Inflammatory macrophage (primary cell): ENCODE data around the gene PLCB1.

Experiments used
- DNase-seq, 2 donors: peaks; one replicate each; pipeline ENCODE4 v3.0.0-alpha.2; 2020 to 2022

The PLCB1 gene

DNA sequence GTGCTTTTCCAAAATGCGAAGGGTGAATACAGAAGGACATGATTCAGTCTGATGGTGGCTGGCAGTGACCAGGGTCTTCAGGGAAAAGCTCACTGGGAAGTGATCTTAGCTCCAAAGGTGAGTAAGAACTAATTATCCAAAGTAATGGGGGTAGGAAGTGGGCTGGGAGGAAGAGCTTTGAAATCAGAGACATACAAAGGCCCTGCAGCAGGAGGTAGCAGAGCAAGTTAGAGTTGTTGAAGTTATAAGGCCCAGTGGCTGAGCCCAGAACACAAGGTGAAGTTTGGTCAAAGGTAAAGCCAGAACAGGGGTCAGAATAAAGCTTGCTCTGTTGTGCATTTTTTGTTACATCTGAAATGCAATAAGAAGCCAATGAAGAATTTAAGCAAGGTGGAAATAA is 81.2 kb downstream of the PLCB1 start:
- no peak for DNase-seq

DNA sequence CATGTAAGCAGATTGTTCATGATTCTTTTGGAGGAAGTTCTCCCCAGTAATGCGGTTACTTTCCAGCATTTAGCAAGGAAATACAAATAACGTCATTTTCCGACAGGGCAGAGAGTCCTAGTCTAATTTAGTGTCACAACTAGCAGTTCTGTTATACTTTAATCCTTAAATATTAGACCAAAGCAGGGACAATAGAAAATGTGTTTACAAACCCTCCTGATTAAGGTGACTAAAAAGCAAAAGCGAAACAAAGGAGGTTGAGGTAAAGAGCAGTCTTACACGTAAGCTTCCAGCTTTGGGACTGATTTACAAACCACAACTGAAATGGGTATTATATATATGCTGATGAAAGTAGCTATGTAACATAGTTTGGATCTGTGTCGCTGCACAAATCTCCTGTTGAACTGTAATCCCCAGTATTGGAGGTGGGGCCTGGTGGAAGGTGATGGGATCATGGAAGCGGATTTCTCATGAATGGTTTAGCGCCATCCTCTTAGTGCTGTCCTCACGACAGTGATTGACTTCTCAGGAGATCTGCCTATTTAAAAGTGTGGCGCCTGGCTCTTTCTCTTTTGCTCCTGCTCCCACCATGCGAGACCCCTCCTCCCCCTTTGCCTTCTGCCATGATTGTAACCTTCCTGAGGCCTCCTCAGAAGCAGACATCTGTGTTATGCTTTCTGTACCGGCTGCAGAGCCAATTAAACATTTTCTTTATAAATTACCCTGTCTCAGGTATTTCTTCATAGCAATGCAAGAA is 81.9 kb downstream of the PLCB1 start:
- peak; percentile 67 to 73 for DNase-seq

DNA sequence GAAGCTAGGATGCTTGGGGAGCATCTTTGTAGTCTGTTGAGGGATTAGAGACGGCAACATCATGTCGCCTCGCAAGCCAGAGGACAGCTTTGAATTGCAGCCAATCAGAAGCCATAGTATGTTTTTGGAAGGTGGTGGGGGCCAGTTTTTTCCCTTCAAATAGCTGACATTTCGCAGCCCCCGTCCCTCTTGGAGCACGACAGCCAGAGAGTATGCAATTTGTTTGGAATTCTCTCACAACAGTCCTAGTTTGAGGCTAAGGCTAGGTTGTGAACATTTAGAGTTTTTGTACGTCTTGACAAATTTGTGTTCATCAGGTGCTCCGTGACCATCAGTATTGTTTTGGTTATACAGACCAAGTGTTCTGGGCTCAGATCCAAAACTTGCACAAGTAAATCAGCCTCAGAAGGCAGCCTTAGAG is 83.3 kb downstream of the PLCB1 start:
- DNase-seq: no peak

DNA sequence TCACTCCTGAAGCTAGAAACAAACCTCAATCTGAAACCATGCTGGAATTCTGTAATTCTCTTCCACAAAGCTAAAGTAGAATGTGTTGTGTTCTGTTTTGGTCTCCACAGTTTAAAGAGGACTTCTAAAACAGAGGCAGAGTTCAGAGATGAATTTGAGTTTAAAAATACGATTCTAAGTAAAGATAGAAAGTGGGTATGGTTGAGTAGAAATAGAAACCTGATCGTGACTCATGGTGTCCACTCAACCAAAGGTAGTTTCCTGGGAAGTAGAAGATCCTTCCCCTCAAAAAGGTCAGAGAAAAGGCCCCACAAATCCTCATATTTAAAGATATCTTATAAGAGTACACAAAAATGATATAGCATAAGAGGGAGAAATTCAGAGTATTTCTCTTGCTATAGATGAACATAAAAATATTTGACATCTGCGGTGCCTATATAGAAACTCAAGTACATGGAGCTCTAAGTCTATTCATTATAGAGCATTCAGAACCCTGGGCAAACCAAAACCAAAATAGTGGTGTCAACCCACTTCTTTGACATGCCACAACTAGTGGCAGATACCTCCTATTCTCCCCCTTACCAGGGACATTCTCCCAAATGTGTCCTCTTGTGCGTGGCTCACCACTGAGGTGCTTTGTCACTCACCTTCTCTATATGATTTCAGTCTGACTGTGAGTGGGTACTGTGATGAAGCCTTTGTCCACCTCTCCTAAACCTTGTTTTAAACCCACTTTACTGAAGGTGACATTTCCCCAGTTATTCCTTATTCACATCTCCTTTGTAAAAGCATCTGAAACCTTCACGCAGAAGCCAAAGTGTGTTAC is 84.5 kb downstream of the PLCB1 start:
- DNase-seq: no peak

DNA sequence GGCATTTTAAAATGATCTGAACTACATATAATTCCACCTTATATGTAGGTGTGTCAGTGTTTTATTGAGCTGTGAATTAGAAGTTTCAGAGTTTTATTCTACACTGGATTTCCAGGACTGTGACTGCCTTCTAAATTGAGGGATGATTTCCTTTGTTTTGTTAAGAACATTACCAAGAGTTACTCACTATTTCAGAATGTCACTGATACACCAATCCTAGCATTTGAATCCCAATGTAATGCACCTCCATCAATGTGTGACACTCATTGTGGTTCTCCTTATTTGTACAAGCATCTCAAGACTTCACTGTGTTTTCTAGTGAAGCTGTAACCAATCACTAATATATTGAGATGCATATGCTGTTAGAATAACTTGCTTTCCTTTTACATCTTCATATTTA is 86.8 kb downstream of the PLCB1 start:
- no peak for DNase-seq

DNA sequence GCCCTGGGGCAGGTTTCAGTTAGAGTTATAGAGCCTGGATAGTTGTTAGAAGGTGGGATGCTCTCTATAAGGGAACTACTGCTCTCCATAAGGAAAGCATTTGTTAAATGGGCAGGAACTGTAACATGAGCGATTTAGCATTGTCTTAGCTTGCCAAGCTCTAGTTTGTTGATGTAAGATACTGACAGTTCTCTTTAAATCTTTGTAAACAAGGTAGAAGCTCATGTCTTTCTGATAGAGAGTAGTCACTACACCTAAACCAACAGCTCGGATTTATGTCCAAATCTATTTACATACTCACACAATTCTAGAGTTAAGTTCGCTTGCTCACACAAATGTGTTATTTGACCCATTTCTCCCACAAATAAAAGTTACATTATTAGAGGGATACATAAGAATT is 87.3 kb downstream of the PLCB1 start:
- no peak for DNase-seq

DNA sequence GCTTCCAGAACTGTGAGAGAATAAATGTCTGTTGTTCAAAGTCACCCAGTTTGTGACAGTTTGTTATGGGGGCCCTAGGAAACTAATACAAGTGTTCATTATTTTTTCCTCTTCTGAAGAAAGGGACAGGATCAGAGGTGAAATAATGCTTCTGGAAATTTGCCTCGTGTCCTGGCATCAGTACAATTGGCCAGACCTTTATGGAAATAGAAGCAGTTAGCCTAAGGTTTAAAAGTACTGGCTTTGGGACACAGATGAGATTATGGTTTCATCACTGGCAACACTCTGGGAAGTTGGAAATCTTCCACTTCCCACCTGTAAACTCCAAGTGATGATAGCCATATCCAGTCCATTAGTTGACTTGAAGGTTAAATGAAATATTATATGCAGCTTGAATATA is 88.7 kb downstream of the PLCB1 start:
- DNase-seq: no peak

DNA sequence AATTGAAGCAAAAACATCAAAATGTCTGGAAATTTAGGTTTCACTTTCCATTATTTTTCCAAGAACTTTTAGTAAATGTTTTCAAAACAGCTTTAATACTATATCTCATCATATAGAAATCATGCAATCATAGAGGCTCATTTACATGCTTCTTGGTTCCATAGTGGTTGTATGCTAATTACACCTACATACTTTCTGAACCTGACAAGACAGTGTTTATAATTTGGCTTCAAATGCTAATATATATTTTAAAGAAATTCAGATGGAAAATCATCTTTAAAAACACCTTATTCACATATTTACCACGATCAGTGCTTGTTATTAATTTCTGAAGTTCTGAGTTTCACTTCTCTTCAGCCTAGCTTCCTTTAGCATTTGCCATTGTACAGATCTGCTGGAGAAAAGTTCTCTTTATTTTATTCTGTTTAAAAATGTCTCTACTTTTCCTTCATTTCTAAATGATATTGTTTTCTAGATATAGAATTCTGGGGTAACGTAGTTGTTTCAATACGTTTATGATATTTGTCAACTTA is 89.9 kb downstream of the PLCB1 start:
- DNase-seq: no peak

DNA sequence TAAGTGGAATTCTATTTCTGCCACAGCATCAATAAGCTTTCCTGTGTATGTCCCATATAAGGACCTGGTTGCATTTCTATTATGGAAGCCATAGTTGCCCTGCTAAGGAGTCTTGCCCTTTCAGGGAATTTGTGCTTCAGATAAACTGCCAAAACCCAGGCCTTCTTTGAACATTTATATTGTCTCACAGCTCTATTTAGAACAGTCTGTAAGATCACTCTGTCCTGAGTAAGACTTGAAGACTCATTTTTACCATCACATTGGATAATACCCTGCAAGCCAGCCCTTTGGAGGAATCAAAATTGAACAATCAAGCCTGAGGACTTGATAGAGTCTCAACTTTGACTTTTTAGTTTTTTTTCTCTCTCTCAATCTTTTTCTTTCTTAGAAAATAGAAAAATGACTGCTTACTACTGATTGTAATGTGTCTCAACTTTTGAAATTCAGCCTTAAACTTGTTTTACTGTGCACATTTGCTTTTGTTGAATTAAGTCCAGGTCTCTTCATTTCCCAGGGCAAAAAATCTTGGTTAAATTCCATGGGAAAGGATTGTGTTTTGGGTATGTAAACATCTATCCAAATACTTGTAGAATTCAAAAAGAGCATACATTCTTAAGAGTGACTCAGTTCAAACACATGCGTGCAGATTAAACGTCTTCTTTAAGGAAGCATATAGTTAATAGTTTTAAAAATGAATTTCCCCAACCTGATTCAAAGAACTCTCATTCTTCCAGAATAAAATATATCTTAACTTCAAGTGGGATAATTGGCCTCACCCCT is 91.2 kb downstream of the PLCB1 start:
- no peak for DNase-seq

DNA sequence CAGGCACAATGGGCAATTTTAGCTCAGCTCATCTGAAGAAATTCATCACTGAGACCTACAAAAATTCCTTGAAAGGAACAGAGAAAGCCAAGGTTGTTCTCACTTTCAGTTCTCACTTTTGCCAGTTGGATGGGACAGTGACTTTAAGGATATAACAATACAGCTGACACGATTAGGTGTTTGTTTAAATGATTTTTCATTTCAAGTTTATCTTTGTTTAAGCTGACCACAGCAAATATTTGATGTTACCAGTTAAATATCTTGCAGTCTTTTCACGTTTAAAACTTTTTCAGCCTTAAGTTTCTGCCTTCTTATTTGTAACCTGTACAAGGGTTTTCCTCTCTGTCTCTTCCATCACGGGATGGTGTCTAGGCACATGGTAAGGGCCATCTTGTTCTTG is 93.6 kb downstream of the PLCB1 start:
- DNase-seq: no peak

DNA sequence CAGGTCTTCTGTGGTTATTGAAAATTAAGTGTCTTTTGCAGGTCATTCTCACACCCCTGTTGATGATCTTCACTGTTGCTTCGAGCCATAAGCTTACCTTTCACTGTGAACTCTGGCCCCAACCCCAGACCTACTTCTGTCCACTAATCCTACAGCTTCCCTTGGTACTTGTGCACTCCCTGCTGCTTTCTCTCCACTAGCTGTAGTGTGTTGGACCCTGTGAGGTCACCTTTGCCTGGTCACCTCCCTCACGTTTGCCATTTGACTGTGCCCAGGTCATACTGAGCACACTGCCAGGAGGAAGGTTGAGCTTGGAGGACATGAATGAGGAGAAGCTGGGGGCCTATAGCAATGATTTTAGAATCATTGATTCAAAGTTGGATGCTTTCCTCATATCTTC is 94.0 kb downstream of the PLCB1 start:
- DNase-seq: no peak

DNA sequence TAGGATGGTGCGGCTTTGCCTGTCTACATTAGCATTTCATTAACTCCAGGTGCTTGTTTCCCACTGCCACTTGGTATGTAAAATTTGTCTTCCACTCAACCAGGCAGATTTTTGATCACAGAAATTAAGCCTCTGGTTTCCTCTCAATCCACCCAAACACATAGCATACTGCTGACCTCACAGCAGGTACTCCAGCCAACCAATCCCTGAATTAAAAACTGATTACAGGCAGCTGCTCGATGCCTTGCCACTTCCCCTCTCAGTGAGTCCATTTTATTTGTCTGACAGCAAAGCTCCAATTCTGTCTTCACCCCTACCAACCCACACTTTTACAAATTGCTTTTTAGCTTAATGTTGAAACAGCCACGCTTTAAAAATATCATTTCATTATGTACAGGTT is 95.2 kb downstream of the PLCB1 start:
- no peak for DNase-seq

DNA sequence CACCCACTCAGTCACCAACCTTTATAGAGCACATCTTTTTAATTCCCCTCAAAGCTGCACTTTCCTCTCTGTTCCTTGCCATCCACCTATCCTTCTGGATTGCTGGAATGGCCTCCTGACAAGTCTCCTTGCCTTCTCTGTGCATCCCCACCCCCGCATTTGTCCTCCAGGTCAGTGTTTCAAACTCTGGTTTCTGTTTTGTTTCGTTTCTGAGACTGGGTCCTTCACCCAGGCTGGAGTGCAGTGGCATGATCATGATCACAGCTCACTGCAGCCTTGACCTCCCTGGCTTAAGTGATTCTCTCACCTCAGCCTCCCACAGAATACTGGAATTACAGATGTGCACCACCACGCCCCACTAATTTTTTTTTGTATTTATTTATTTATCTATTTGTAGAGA is 96.2 kb downstream of the PLCB1 start:
- DNase-seq: no peak

DNA sequence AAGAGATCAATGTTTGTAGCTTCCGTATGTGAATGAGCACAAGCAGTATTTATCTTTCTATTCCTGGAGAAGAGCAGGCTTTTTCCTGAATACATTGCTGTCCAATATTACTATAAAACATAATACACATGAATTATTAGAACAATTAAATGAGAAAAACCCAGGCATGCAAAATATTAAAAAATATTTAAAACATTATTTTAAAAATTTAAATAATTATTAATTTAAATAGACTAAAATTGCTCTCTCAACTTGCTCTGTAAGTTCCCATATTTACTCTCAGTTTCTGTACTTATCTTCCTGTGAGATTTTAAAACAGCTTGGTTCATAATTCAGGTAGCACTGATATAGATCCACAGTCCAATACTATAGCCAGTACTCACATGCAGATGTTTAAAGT is 97.0 kb downstream of the PLCB1 start:
- no peak for DNase-seq

DNA sequence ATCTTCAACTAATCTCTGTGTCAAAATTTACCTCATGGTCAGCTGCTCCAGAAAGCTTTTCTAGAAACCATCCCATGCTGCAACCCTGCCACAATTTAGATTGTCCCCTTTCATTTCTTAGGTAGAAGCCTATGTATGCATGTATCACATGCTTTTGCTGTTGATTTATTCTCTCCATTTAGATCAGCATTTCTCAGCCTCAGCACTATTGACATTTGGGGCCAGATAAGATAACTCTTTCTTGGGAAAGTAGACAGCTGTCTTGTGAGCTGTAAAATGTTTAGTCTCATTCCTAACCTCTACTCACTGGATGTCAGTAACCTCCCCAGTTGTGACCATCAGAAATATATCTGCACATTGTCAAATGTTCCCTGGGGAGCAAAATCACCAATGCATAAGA is 99.0 kb downstream of the PLCB1 start:
- no peak for DNase-seq

DNA sequence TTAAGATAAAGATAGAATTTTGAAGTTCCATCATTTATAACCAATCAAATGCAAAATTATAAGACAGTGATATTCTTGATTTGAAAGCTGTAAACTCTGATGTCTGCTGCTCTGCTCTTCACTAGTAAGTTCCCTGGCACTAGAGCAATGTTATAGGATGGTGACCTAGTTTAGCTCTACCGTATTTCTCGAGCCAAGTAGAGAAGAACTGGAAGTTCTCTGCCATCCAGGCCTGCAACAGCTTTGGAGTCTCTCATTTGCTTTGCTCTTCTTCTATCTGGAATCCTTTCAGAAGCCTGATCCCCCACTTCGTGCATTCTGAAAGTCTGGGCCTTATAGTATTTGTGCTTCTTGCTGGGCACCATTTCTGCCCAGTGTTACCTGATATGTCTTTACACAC is 100.3 kb downstream of the PLCB1 start:
- no peak for DNase-seq

DNA sequence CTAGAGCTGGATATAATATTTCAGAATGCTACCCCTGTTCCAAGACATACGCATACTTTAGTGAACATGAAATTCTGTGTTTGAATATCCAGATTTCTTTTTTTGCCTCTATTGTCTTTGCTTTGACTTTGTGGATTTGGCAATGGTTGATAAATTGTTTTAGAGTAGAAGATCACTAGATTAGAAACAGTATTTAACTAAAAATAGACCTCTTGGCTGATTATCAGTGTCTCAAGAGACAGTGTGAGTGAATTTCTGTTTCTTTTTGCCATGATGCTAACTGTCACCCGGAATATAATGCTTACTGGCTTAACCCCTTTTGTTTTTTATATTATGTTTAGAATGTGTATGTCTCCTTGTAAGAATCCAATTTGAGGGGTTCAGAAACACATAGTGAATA is 102.5 kb downstream of the PLCB1 start:
- DNase-seq: no peak

DNA sequence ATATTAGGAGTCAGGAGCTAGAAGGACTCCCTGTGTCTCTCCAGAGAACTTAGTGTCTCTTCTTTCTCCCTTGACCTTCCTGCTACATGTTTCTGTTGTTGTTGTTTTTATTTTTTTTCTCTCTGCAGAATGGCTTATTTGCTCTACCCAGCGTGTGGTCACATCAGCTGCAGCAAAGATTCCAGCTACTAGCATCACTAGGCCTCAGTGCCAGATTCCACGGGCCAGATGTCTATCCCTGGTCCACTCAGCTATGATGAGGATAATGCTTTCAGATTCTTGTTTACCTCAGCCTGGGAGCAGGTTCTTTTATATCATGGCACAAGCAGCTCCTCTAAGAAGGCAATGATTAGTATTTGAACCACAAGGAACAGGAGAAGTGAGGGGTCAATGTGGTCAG is 110.0 kb downstream of the PLCB1 start:
- no peak for DNase-seq

DNA sequence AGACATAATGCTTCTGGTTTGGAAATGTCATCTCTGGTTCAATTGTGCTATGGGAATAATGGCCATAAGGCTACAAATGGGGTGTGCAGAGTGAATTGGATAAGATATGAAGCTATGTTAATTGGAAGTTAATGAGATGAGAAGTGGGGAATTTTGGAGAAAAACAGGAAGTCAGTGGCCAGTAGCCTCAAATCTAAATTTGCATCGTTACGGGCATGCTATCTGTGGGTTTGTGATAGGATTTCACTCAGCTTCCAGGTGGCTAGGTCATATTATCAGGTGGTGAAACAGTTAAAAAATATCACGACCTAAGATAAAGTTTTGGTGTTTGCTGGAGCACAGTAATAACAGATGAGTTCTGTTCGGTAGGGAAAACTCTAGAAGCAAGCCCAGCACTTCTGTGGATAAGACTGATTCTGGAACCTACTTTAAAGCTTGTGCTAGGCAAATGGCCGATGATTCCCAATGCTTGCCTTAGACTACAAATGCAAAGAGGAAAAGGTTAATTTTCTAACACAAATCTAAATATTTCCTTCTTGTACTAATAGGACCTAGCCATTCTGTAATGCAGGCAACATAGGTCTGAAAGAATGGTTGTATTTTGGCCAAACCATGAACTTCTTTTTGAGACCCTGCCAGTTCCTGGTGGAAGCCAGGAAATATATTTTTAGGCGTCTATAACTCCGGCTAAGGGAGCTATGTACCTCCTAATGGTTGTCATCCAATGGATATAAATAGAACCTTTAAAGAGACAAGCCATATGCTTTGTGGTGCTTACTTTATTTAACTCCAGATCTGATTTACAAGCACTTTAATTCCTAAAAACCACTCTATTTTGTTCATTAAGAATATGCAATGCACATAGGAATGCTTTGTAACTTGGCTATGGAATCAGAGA is 111.0 kb downstream of the PLCB1 start:
- DNase-seq: no peak

DNA sequence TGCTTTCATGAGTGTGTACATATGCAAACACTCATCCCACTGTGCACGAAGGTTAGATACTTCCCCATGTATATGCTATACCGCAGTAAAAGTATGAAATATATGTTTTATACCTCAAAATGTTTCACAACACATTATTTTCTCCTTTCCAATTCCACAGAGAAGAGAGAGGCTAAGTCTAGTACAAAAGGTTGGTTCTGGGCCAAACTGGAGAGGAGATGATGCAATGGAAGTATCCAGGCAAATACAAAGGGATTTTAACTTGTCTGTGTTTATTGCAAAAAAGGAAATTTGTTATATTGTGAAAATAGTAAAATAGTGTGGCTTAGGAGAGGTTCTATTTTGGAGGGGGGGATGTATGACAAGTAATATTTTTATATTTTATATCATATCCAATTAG is 112.6 kb downstream of the PLCB1 start:
- DNase-seq: no peak

DNA sequence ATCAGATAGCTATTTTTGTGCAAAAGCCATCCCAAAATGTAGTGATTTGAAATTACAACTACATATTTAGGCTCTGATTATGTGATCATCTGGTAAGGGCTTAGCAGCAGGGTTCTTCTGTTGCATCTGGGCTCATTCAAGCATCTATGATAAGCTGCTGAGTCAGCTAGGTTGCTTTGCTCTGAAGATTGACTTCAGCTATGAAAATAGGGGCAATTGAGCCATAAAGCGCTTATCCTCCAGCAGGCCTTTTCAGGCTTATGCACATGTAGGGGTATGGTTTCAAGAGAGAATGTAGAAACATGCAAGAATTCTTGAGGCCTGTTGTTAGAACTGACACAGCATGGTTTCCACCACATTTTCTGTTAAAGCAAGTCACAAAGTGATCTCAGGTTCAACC is 114.1 kb downstream of the PLCB1 start:
- no peak for DNase-seq

DNA sequence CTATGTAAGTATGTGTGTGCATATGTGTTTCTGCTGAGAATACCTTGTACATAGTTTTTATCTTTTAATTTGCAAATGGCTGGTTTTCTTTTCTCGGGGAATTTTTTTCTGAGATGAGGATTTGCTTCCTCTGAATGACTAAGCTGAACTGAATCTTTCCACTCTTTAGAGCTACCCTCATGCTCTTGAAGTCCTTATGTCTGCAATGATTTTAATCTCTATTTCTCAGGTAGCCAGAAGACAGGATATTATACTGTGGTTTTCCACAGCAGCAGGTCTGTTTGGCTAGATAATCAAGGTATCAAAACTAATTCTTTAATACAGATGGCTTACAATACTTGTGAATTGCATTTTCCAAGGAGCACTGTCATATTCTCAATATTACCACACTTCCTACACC is 114.7 kb downstream of the PLCB1 start:
- DNase-seq: no peak
